Measurements from ENCODE around the gene RUVBL1.

The RUVBL1 gene

GRCh38 chr3:128131897-128132646 is 8.5 kb upstream of the RUVBL1 start:
- DNase-seq = no peak

GRCh38 chr3:128128251-128128650 is 4.6 kb upstream of the RUVBL1 start:
- no peak for DNase-seq

GRCh38 chr3:128127236-128127635 is 3.6 kb upstream of the RUVBL1 start:
- no peak for DNase-seq

- no peak for DNase-seq
Observed at GRCh38 chr3:128123156-128123537, 465 bp downstream of the RUVBL1 start.

GRCh38 chr3:128122013-128122412 is 1.6 kb downstream of the RUVBL1 start:
- DNase-seq = no peak

GRCh38 chr3:128113817-128114794 is 9.5 kb downstream of the RUVBL1 start:
- no peak for DNase-seq

- DNase-seq = no peak
Observed at GRCh38 chr3:128112357-128112968, 11.1 kb downstream of the RUVBL1 start.

GRCh38 chr3:128111147-128111546 is 12.5 kb downstream of the RUVBL1 start:
- no peak for DNase-seq

- no peak for DNase-seq
Observed at GRCh38 chr3:128107834-128108233, 15.8 kb downstream of the RUVBL1 start.

GRCh38 chr3:128103136-128103676 is 20.4 kb downstream of the RUVBL1 start:
- DNase-seq = no peak

- no peak for DNase-seq
Observed at GRCh38 chr3:128100638-128101037, 23.0 kb downstream of the RUVBL1 start.

- no peak for DNase-seq
Observed at GRCh38 chr3:128100161-128100560, 23.5 kb downstream of the RUVBL1 start.

- no peak for DNase-seq
Observed at GRCh38 chr3:128098234-128098633, 25.4 kb downstream of the RUVBL1 start.

- no peak for DNase-seq
Observed at GRCh38 chr3:128095222-128095703, 28.3 kb downstream of the RUVBL1 start.

GRCh38 chr3:128094295-128095151 is 29.1 kb downstream of the RUVBL1 start:
- no peak for DNase-seq

GRCh38 chr3:128091586-128091985 is 32.0 kb downstream of the RUVBL1 start:
- no peak for DNase-seq

- no peak for DNase-seq
Observed at GRCh38 chr3:128089135-128089534, 34.5 kb downstream of the RUVBL1 start.

- no peak for DNase-seq
Observed at GRCh38 chr3:128084675-128085021, 39.0 kb downstream of the RUVBL1 start.

- DNase-seq = no peak
Observed at GRCh38 chr3:128083980-128084674, 39.5 kb downstream of the RUVBL1 start.

- DNase-seq = no peak
Observed at GRCh38 chr3:128083396-128083795, 40.2 kb downstream of the RUVBL1 start.

GRCh38 chr3:128082546-128082945 is 41.1 kb downstream of the RUVBL1 start:
- DNase-seq = no peak

- no peak for DNase-seq
Observed at GRCh38 chr3:128081846-128082245, 41.8 kb downstream of the RUVBL1 start.

Measured in SIG-M5 (cell line).